HG02623 (cell line): ENCODE measurements around the gene CNTN4.

ENCODE experiments used
- ATAC-seq: cut with Tn5 transposase; IDR thresholded peaks from one replicate; pipeline ENCODE4 v1.9.1; 2021; ENCODE audit warnings: moderate library complexity; ENCODE audit not compliant: unreplicated experiment

The CNTN4 gene

GRCh38 chr3:2568929-2569328, 470.3 kb downstream of the CNTN4 start:
- no peak for ATAC-seq

- no peak for ATAC-seq
Measured at GRCh38 chr3:2577571-2577970, 478.9 kb downstream of the CNTN4 start.

- ATAC-seq, result no peak
Measured at GRCh38 chr3:2578560-2578959, 479.9 kb downstream of the CNTN4 start.

GRCh38 chr3:2579206-2579605, 480.5 kb downstream of the CNTN4 start:
- ATAC-seq, result no peak

- ATAC-seq, result no peak
Measured at GRCh38 chr3:2583046-2583445, 484.4 kb downstream of the CNTN4 start.

GRCh38 chr3:2589336-2589969, 490.8 kb downstream of the CNTN4 start:
- no peak for ATAC-seq

- no peak for ATAC-seq
Measured at GRCh38 chr3:2595486-2595885, 496.8 kb downstream of the CNTN4 start.

GRCh38 chr3:2597615-2598014, 498.9 kb downstream of the CNTN4 start:
- no peak for ATAC-seq

GRCh38 chr3:2599471-2599870, 500.8 kb downstream of the CNTN4 start:
- ATAC-seq, result no peak

- ATAC-seq, result no peak
Measured at GRCh38 chr3:2603692-2604289, 505.1 kb downstream of the CNTN4 start.

GRCh38 chr3:2614578-2614977, 515.9 kb downstream of the CNTN4 start:
- no peak for ATAC-seq

GRCh38 chr3:2615080-2615479, 516.4 kb downstream of the CNTN4 start:
- no peak for ATAC-seq

GRCh38 chr3:2623436-2623835, 524.8 kb downstream of the CNTN4 start:
- ATAC-seq, result no peak

- no peak for ATAC-seq
Measured at GRCh38 chr3:2628117-2628516, 529.5 kb downstream of the CNTN4 start.

GRCh38 chr3:2635511-2635910, 536.8 kb downstream of the CNTN4 start:
- ATAC-seq, result no peak

- ATAC-seq, result no peak
Measured at GRCh38 chr3:2643606-2644005, 544.9 kb downstream of the CNTN4 start.

- no peak for ATAC-seq
Measured at GRCh38 chr3:2645001-2645400, 546.3 kb downstream of the CNTN4 start.

- no peak for ATAC-seq
Measured at GRCh38 chr3:2650746-2651145, 552.1 kb downstream of the CNTN4 start.

- no peak for ATAC-seq
Measured at GRCh38 chr3:2652386-2652785, 553.7 kb downstream of the CNTN4 start.

GRCh38 chr3:2653706-2654105, 555.0 kb downstream of the CNTN4 start:
- ATAC-seq, result no peak

GRCh38 chr3:2655229-2655701, 556.6 kb downstream of the CNTN4 start:
- ATAC-seq, result no peak

GRCh38 chr3:2656806-2657777, 558.4 kb downstream of the CNTN4 start:
- no peak for ATAC-seq
